Nephron progenitor cell (in vitro differentiated cells): ENCODE data around the gene FN1.

ENCODE experiments used
- DNase-seq: peaks from one replicate; pipeline ENCODE4 v3.0.0; 2021
- H3K27ac Mint-ChIP-seq: 2 replicates; pipeline ENCODE4 v1.8.0; 2021; ENCODE audit warnings: mild to moderate bottlenecking, moderate library complexity, mixed read lengths
- H3K27me3 Mint-ChIP-seq: 2 replicates; pipeline ENCODE4 v1.8.0; 2021; ENCODE audit warnings: mild to moderate bottlenecking, low read depth, mixed read lengths; ENCODE audit not compliant: poor library complexity
- H3K36me3 Mint-ChIP-seq: 2 replicates; pipeline ENCODE4 v1.8.0; 2021; ENCODE audit warnings: low read depth, mixed read lengths
- H3K4me1 Mint-ChIP-seq: 2 replicates; pipeline ENCODE4 v1.8.0; 2021; ENCODE audit warnings: mixed read lengths
- H3K4me3 Mint-ChIP-seq: 2 replicates; pipeline ENCODE4 v1.8.0; 2021; ENCODE audit warnings: mild to moderate bottlenecking, moderate library complexity, mixed read lengths
- H3K9me3 Mint-ChIP-seq: 2 replicates; pipeline ENCODE4 v1.8.0; 2021; ENCODE audit warnings: mild to moderate bottlenecking, moderate library complexity, mixed read lengths
- TF ChIP-seq, protein P1 (sequence below): fragments of 200-600 bp; sonication (generic); IDR thresholded peaks from 2 replicates; pipeline ENCODE4 v1.5.0; 2021; ENCODE audit warnings: antibody characterized with exemption

FN1 gene

DNA sequence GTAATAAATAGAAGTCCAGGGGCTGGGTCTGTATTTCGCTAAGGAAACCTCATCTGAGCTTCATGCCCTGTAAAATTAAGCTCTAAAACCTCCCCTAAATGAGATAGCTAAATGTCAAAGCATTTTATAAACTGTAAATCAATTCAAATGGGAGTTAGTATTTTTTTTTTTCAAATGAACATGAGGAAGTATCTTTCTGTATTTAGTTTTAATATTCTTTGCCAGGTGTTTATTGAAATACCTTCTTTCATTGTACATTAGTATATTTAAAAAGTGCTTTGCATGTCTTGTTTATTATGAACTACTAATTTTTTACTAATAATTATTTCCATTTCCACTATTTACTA, 76.3 kb downstream of the FN1 start:
- peaks cover 46% of the 10 kb centered on the region for H3K36me3 Mint-ChIP-seq
- no peaks in the 10 kb centered on the region for H3K9me3 Mint-ChIP-seq
- TF ChIP-seq, protein P1, sequence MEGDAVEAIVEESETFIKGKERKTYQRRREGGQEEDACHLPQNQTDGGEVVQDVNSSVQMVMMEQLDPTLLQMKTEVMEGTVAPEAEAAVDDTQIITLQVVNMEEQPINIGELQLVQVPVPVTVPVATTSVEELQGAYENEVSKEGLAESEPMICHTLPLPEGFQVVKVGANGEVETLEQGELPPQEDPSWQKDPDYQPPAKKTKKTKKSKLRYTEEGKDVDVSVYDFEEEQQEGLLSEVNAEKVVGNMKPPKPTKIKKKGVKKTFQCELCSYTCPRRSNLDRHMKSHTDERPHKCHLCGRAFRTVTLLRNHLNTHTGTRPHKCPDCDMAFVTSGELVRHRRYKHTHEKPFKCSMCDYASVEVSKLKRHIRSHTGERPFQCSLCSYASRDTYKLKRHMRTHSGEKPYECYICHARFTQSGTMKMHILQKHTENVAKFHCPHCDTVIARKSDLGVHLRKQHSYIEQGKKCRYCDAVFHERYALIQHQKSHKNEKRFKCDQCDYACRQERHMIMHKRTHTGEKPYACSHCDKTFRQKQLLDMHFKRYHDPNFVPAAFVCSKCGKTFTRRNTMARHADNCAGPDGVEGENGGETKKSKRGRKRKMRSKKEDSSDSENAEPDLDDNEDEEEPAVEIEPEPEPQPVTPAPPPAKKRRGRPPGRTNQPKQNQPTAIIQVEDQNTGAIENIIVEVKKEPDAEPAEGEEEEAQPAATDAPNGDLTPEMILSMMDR: no peak
- no peak for DNase-seq
- no peaks in the 10 kb centered on the region for H3K27me3 Mint-ChIP-seq
- no peak overlapping the region for H3K4me3 Mint-ChIP-seq
- H3K4me1 Mint-ChIP-seq: no peaks in the 10 kb centered on the region
- H3K27ac Mint-ChIP-seq: peak overlapping the region; percentile 27

DNA sequence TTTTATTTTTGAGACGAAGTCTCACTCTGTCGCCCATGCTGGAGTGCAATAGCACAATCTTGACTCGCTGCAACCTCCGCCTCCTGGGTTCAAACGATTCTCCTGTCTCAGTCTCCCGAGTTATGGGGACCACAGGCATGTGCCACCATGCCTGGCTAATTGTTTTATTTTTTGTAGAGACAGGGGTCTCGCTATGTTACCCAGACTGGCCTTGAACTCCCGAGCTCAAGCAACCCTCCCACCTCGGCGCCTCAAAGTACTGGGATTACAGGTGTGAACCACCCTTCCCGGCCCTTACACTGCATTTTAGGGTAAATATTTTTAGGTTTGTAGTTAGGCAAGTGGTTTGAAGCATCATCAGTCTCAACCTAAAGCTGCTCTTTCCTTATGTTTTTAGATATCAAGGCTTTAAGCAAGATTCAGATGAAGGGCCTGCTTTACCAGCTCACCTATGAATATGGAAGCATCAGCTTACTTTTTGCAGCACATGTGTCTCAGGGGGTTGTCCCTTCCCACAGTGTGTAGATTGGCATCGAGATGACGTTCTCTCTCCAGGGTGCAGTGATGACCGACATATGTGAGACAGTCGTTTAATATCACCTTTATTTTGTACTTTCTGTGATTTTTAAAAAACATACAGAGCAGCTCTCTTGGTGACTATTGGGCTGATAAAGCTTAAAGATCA, 76.8 kb downstream of the FN1 start:
- peaks cover 45% of the 10 kb centered on the region for H3K36me3 Mint-ChIP-seq
- TF ChIP-seq, protein P1: no peak

DNA sequence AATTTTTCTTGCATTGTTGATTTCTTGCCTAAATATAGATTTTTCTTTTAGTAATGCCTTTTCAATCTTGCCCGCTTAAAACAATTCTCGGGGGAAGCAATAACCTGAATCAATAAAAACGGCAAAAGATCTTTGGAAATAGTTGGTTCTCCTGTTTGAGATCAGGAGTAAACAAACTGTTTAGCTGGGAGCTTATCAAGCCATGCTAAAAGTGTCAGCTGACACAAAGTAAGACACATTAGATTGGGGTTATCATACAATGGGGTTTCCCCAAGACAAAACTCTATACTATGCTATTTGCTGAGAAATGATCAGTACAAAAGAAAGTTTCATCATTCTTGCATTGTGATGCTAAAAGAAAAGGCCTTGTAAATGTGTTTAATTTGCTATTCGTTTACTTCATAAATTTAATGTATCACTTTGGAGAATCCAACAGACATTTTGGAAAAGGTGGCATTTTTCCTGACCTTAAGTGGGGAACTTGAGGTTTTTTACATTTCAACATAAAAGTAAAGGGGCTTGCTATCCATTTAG, 77.5 kb downstream of the FN1 start:
- H3K4me1 Mint-ChIP-seq: no peaks in the 10 kb centered on the region
- H3K27ac Mint-ChIP-seq: no peak overlapping the region
- no peak for DNase-seq
- H3K4me3 Mint-ChIP-seq: no peak overlapping the region
- no peaks in the 10 kb centered on the region for H3K9me3 Mint-ChIP-seq
- TF ChIP-seq, protein P1: no peak
- peaks cover 40% of the 10 kb centered on the region for H3K36me3 Mint-ChIP-seq
- H3K27me3 Mint-ChIP-seq: no peaks in the 10 kb centered on the region

More for the DNA sequence above, 76.8 kb downstream of the FN1 start:
- no peaks in the 10 kb centered on the region for H3K4me1 Mint-ChIP-seq
- DNase-seq: no peak
- no peaks in the 10 kb centered on the region for H3K27me3 Mint-ChIP-seq
- no peak overlapping the region for H3K4me3 Mint-ChIP-seq
- no peaks in the 10 kb centered on the region for H3K9me3 Mint-ChIP-seq
- H3K27ac Mint-ChIP-seq: no peak overlapping the region

DNA sequence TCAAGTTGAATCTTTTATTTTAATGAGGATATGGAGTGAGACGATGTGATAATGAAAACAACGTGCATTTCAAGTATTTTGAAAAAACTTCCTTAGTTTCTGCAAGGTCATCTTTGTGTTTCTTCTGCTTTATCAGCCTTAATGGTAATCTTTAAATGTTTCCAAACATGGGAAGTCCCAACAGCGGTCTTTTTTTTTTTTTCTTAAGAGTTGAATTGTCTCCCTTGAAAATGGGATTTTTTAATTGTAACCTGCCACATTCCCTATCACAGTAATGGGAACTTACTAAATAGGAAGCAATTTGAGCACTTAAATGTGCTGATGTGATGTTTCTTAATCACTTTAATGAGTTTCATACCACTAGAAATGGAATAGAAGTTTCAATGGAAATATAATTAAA, 78.2 kb downstream of the FN1 start:
- H3K36me3 Mint-ChIP-seq: peaks cover 40% of the 10 kb centered on the region
- DNase-seq: no peak
- H3K9me3 Mint-ChIP-seq: no peaks in the 10 kb centered on the region
- no peaks in the 10 kb centered on the region for H3K4me1 Mint-ChIP-seq
- TF ChIP-seq, protein P1: no peak
- no peak overlapping the region for H3K27ac Mint-ChIP-seq
- no peaks in the 10 kb centered on the region for H3K27me3 Mint-ChIP-seq
- H3K4me3 Mint-ChIP-seq: no peak overlapping the region

DNA sequence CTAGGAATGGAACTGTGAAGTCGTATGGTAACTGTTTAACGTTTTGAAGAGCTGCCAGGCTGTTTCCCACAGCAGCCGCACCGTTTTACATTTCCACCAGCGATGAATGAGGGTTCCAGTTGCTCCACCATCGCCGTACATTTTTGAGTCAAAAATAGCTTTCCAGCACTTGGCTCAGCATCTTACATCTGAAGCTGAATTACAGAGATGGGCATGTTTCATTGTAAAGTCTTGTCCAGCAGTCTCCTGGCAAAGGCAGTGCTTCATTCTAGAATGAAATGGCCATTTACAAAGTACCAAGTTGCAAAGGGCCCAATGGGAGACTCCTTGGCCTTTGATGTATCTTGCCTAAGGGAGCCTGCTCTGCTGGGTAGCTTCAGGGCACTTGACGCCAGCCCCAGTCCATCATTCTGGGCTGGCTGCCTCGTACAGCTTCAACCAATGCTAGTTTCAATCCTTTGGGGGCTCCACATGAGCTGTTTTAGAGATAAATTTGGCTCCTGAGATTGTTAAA, 78.9 kb downstream of the FN1 start:
- Mint-ChIP-seq H3K4me3 (no peak overlapping the region), H3K36me3 (peaks cover 38% of the 10 kb centered on the region), H3K4me1 (no peaks in the 10 kb centered on the region), H3K9me3 (no peaks in the 10 kb centered on the region), H3K27ac (no peak overlapping the region), H3K27me3 (no peaks in the 10 kb centered on the region)
- no peak for DNase-seq
- TF ChIP-seq, protein P1: no peak
